Kidney capillary endothelial cell (primary cell): Measurements from ENCODE around the gene ALDH8A1.

ENCODE experiments used
- DNase-seq: peaks from one replicate; pipeline ENCODE4 v3.0.0-alpha.2; 2018; ENCODE audit warnings: low spot score

Gene ALDH8A1, protein sequence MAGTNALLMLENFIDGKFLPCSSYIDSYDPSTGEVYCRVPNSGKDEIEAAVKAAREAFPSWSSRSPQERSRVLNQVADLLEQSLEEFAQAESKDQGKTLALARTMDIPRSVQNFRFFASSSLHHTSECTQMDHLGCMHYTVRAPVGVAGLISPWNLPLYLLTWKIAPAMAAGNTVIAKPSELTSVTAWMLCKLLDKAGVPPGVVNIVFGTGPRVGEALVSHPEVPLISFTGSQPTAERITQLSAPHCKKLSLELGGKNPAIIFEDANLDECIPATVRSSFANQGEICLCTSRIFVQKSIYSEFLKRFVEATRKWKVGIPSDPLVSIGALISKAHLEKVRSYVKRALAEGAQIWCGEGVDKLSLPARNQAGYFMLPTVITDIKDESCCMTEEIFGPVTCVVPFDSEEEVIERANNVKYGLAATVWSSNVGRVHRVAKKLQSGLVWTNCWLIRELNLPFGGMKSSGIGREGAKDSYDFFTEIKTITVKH

GRCh38 chr6:134949927-134950326 lies at the start of gene ALDH8A1:
Gene ALDH8A1, minus strand, starts transcription at chr6:134950101. Its CDS starts 48 bp downstream, at chr6:134950053.
- DNase-seq: no peak

DNA sequence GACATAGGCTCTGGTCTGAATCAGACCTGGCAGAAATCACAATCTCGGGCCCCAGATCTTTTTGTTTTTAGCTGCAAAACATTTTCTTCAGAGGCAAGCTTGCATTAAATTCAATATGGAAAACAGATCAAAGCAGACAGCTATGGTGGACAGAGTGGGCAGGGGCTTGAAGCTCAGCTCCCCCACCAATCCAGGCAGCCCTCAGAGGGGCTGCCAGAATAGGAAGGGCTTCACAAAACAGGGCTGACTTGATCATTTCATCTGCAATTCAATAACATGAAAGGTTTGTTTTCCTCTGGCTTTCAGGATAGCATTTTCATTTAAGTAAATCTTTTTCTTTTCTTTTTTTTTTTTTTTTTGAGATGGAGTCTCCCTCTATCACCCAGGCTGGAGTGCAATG lies 49.2 kb upstream of the ALDH8A1 start:
- DNase-seq: no peak

- no peak for DNase-seq
These were observed 47.5 kb upstream of the ALDH8A1 start for GRCh38 chr6:134997133-134997995.

- no peak for DNase-seq
These were observed 45.6 kb upstream of the ALDH8A1 start for GRCh38 chr6:134995536-134995935.

GRCh38 chr6:134994431-134994830 lies 44.5 kb upstream of the ALDH8A1 start:
- no peak for DNase-seq

DNA sequence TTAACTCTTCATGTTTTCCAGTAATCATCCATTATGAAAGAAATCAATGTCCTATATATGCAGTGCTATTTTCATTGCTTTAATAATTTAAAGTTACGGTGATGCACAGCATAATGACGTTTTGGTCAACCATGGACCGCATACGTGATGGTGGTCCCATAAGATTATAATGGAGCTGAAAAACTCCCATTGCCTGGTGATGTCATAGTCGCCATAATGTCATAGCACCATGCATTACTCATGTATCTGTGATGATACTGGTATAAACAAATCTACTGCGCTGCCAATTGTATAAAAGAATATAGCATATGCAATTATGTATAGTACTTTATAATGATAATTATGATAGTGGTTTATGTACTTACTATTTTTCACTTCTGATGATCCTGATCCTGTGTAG lies 42.3 kb upstream of the ALDH8A1 start:
- DNase-seq: no peak

DNA sequence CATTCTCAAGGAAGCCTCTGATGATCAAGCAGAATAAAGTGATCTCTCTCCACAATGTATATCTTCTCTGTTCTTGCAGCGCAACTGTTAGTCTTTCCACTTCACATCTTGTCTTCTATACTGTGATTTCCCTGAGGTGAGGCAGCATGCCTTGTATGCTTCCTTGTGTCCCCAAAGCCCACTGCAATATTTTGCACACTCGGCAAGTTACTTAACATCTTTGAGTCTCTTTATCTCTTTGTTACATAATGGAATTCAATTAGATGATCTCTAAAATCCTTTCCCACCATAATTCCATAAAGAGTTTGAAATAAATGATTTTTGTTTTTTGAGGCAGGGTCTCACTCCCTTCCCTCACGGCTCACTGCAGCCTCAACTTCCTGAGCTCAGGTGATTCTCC lies 40.4 kb upstream of the ALDH8A1 start:
- DNase-seq: no peak

DNA sequence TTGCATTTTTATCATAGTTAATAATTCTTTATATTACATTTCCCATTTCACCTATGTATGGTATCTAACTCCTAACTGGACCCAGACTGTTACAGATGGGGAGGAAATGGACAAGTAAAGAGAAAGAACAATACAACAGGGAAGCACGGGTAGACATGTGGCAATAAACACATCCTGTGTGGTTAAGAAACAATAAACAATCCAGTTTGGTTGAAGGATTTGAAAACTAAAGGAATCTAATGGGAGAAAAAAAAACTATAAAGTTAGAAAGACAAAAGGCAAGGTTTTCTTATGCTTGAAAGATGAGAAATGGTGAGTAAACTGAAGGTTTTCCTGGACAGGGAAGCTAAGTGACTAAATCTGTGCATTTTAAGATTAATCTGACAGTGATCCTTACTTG lies 34.9 kb upstream of the ALDH8A1 start:
- peak; percentile 38 for DNase-seq

DNA sequence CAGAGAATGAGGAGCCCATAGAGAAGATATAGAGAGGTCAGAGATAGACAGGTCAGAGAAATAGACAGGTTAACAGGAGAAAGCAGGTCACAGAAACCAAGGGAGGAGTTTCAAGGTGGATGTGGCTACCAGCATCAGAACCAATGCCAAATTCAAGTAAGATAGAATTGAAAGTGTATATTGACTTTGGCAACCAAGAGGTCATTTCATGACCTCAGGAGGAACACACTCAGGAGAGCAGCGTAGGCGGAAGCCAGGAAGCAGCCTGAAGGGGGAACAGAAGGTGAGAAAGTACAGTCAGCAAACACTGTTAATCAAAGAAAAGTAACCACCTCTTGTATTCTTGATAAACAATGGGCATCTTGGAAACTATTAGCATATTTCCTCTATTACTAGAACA lies 33.9 kb upstream of the ALDH8A1 start:
- no peak for DNase-seq

- no peak for DNase-seq
These were observed 32.3 kb upstream of the ALDH8A1 start for GRCh38 chr6:134982161-134982560.

GRCh38 chr6:134980846-134981245 lies 30.9 kb upstream of the ALDH8A1 start:
- DNase-seq: no peak

- no peak for DNase-seq
These were observed 29.2 kb upstream of the ALDH8A1 start for GRCh38 chr6:134979142-134979541.

DNA sequence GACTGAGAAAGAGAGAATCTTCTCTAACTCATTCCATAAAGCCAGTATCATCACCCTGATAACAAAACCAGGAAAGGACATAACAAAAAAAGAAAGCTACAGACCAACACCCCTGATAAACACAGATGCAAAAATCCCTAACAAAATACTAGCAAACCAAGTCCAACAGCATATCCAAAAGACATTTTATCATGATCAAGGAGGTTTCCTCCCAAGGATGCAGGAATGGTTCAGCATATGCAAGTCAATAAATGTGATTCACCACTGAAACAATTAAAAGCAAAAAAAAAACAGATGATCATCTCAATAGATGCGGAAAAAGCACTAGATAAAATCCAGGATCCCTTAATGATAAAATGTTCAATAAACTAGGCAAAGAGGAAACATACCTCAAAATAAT lies 24.5 kb upstream of the ALDH8A1 start:
- DNase-seq: no peak

- no peak for DNase-seq
These were observed 17.8 kb upstream of the ALDH8A1 start for GRCh38 chr6:134967711-134968110.

- no peak for DNase-seq
These were observed 14.7 kb upstream of the ALDH8A1 start for GRCh38 chr6:134964451-134965203.

DNA sequence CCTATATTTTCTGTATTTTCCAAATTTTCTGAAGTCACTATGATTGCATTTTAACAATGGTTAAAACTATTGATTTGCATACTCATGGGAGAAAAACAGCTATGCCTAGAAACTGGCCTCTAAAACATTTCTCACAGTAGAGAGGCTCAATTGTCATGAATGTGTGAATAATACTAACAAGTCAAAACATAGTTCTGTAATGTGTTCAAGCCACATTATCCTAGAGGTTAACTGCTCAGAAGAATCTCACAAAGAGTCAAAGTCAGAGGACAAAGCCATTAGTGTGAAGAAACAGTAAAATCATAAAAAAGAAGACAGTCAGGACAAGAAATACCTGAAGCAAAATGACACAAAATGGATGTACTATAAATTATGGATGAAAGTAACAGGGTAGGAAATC lies 12.5 kb upstream of the ALDH8A1 start:
- no peak for DNase-seq

DNA sequence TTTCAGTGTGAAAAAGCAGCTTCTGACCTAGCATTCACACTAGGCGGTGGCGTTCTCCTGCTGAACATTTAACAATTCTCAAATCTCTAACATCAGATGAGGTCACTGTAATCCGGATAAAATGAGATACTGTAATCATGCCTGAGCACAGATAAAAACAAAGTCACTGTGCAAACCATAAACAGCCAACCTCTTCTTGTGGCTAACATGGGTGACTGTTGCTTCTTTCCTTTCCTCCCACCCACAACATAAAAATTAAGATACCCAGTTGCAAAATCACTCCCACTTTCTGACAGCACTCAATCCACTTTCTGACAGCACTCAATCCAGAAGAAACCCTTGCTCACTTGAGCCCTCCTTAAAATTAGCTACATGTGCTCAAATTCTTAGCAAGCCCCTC lies 11.5 kb upstream of the ALDH8A1 start:
- no peak for DNase-seq

GRCh38 chr6:134959603-134960002 lies 9.7 kb upstream of the ALDH8A1 start:
- DNase-seq: no peak

DNA sequence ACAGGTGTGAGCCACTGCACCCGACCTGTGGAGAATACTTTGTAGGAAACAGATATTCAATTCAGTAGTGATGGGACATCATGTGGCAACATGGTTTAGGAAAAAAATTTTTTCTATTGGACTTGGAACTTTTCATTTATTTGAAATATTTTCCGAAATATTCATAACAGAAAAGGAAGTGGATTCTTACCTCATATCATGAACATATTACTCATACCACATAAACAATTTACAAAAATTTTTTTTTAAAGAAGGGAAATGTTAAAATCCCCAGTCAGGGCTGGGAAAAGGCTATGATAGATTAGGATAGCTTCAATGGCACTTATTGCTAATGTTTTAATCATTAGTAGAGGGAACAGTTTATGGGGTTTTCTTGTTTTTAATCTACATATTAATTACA lies 6.8 kb upstream of the ALDH8A1 start:
- DNase-seq: no peak

GRCh38 chr6:134956032-134956431 lies 6.1 kb upstream of the ALDH8A1 start:
- no peak for DNase-seq

DNA sequence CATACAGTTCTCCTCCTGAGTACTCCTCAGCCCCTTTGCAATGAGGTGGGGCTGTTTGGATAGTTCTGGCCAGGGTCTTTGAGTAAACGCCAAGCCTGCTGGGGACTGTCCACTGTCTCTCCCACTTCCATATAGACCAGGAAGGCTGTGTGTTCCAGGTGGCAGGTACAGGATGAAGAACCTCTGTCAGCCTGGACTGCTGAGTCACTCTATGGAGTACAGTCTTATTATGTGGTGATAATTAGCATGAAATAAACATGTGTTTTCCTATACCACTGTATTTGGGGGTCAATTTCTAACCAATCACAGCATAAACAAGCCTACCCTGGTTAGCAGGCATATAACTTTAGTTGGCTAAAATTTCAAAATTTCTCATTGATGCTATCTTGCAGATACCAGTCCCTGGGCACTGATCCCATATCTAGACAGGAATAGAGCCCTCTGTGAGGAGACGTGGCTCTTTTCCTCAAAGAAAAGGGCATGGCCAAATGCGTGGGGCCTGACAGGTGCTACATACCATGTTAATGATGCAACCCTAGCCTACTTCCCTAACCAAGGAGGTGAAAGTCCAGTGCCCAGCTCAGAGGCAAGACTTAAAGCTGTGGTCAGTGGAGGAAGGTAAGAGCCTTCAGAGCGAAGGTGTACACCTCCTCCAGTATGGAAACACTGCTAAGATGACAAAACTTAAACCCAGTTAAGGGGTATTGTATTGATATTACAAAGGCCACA lies 4.5 kb upstream of the ALDH8A1 start:
- DNase-seq: no peak
